Measurements from ENCODE around the gene EVA1C. TPM values are rescaled to one million over a fixed set of nuclear protein-coding genes. Genes with fewer than 3 reads are reported as not detected.

EVA1C gene
- total and polyA plus RNA-seq, 10 of the 15 experiments (the other 5 are each of a cell fraction or from before 2014, with no cell fraction given), result 0.13 to 0.56 (median 0.34) TPM; not detected in 7

DNA sequence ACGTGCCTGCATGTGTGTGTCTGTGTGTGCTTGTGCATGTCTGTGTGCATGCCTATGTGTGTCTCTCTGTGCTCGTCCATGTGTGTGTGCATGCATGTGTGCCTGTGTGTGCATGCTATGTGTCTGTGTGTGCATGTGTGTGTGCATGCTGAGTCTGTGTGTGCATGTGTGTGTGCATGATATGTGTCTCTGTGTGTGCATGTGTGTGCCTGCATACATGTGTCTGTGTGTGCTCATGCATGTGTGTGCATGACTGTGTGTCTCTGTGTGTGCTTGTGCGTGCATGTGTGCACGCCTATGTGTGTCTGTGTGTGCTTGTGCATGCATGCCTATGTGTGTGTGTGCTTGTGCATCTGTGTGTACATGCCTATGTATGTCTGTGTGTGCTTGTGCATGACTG, 120.5 kb downstream of the EVA1C start:
- ChIA-PET SMC1A (ENCODE audit: uncharacterized antibody, unreplicated experiment) (no interaction called here), CTCF (no interaction called here), POLR2A (no interaction called here), RAD21 (ENCODE audit: unreplicated experiment) (no interaction called here)
- H3K9me3 ChIP-seq (replicated peaks; ENCODE audit: control insufficient read depth, insufficient read depth, low read length), result no peaks in the 10 kb centered on the region
- H3K9ac ChIP-seq (ENCODE audit: control insufficient read depth, insufficient read depth, low read length), result no peak overlapping the region
- no peaks in the 10 kb centered on the region for H3K36me3 ChIP-seq (ENCODE audit: control insufficient read depth in 2 of 2, insufficient read depth in 2 of 2, low read length in 1 of 2)
- no peaks in the 10 kb centered on the region for H3K79me2 ChIP-seq (ENCODE audit: control insufficient read depth, insufficient read depth, low read length)
- ATAC-seq (no peak), FAIRE-seq (no peak), DNase-seq (ENCODE audit: low read depth, low spot score) (no peak)
- H3K4me3 ChIP-seq, result no peak overlapping the region
- WGBS (ENCODE audit: insufficient coverage, insufficient replicate concordance, low lambda C conversion rate, missing lambda C conversion rate), result 5% methylated on average over 4 of the region's 4 CpGs
- no peak overlapping the region for H3K27ac ChIP-seq (ENCODE audit: control insufficient read depth, insufficient read depth)
- intact Hi-C loops (cut with micrococcal nuclease; ENCODE audit: unreplicated experiment), result no loop called here
- no peak overlapping the region for H2AFZ ChIP-seq (ENCODE audit: control insufficient read depth, low read depth, low read length)
- H3K4me2 ChIP-seq (ENCODE audit: control insufficient read depth, insufficient read depth), result no peak overlapping the region
- no peaks in the 10 kb centered on the region for H4K20me1 ChIP-seq (ENCODE audit: control insufficient read depth, insufficient read depth)
- TF ChIP-seq, protein P1, sequence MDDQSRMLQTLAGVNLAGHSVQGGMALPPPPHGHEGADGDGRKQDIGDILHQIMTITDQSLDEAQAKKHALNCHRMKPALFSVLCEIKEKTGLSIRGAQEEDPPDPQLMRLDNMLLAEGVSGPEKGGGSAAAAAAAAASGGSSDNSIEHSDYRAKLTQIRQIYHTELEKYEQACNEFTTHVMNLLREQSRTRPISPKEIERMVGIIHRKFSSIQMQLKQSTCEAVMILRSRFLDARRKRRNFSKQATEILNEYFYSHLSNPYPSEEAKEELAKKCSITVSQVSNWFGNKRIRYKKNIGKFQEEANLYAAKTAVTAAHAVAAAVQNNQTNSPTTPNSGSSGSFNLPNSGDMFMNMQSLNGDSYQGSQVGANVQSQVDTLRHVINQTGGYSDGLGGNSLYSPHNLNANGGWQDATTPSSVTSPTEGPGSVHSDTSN (IDR thresholded peaks at IDR 0.05; ENCODE audit: insufficient replicate concordance, low read depth, low read length), result no peak
- TF ChIP-seq TBL1XR1 (IDR thresholded peaks at IDR 0.05; ENCODE audit: low read depth, low read length), result no peak
- TF ChIP-seq, protein P2, sequence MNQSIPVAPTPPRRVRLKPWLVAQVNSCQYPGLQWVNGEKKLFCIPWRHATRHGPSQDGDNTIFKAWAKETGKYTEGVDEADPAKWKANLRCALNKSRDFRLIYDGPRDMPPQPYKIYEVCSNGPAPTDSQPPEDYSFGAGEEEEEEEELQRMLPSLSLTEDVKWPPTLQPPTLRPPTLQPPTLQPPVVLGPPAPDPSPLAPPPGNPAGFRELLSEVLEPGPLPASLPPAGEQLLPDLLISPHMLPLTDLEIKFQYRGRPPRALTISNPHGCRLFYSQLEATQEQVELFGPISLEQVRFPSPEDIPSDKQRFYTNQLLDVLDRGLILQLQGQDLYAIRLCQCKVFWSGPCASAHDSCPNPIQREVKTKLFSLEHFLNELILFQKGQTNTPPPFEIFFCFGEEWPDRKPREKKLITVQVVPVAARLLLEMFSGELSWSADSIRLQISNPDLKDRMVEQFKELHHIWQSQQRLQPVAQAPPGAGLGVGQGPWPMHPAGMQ (IDR thresholded peaks at IDR 0.05; ENCODE audit: borderline replicate concordance), result no peak
- TF ChIP-seq, protein P3, sequence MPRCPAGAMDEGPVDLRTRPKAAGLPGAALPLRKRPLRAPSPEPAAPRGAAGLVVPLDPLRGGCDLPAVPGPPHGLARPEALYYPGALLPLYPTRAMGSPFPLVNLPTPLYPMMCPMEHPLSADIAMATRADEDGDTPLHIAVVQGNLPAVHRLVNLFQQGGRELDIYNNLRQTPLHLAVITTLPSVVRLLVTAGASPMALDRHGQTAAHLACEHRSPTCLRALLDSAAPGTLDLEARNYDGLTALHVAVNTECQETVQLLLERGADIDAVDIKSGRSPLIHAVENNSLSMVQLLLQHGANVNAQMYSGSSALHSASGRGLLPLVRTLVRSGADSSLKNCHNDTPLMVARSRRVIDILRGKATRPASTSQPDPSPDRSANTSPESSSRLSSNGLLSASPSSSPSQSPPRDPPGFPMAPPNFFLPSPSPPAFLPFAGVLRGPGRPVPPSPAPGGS (IDR thresholded peaks at IDR 0.05; ENCODE audit: borderline replicate concordance, insufficient read depth, low read depth, low read length, poor library complexity, severe bottlenecking), result peak; percentile 58
- no peak for TF ChIP-seq NFIC (IDR thresholded peaks at IDR 0.05; ENCODE audit: low read depth, low read length)
- TF ChIP-seq NR2C2 (IDR thresholded peaks at IDR 0.05; ENCODE audit: borderline replicate concordance, control insufficient read depth, insufficient read length, low read depth), result no peak
- TF ChIP-seq, protein P4, sequence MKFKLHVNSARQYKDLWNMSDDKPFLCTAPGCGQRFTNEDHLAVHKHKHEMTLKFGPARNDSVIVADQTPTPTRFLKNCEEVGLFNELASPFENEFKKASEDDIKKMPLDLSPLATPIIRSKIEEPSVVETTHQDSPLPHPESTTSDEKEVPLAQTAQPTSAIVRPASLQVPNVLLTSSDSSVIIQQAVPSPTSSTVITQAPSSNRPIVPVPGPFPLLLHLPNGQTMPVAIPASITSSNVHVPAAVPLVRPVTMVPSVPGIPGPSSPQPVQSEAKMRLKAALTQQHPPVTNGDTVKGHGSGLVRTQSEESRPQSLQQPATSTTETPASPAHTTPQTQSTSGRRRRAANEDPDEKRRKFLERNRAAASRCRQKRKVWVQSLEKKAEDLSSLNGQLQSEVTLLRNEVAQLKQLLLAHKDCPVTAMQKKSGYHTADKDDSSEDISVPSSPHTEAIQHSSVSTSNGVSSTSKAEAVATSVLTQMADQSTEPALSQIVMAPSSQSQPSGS (IDR thresholded peaks at IDR 0.05; ENCODE audit: low read length), result no peak
- no peak for TF ChIP-seq RELA (IDR thresholded peaks at IDR 0.05; ENCODE audit: borderline replicate concordance, partially characterized antibody)
- H3K27me3 ChIP-seq (replicated peaks in 1 of 2; ENCODE audit: control insufficient read depth in 2 of 2, insufficient read depth in 2 of 2, low read length in 1 of 2), result 0 out of 4 replicates have a peak, but pooled peaks cover 0 to 2% of the 10 kb centered on the region in 2 experiments
- H3K4me1 ChIP-seq (ENCODE audit: control insufficient read depth, insufficient read depth, low read length), result no peaks in the 10 kb centered on the region
- no TSS peak for BruUV-seq (replicated peaks)
- in situ Hi-C loops (cut with MboI), result no loop called here
